Spleen (tissue), 7 donors: ENCODE measurements around the gene OR2T1.

Experiments
- CTCF ChIP-seq, 11 experiments: fragments of 200-600 bp in 7 of 11; fragments of 450-650 bp in 4 of 11; sonication (generic) in 4 of 11; IDR thresholded peaks in 8 of 11; conservative IDR thresholded peaks in 3 of 11; 1 replicate in 7 of 11; 2 replicates in 4 of 11; pipeline versions ENCODE4 v1.4.0 to v1.8.0; 2016 to 2021; ENCODE audit warnings: antibody characterized with exemption in 11 of 11, inconsistent platforms in 4 of 11, mild to moderate bottlenecking in 1 of 11
- POLR2A ChIP-seq, 3 donors: fragments of 450-650 bp; IDR thresholded peaks; one replicate each; pipeline ENCODE4 v1.5.1; 2017; ENCODE audit warnings: antibody characterized with exemption in 3 of 3, mild to moderate bottlenecking in 1 of 3
- donor health status: DM: no; HTN: no; CAD: no; lungs with moderate emphysema.
- donor health status: DM: no; HTN: no; CAD: no.
- donor health status: DM: no; HTN: no; CAD: no.

GRCh38 chr1:248406721-248407692 is 4.2 kb downstream of the OR2T1 start:
- TF ChIP-seq CTCF (IDR thresholded peaks at IDR 0.05 in 8 of 11, conservative IDR thresholded peaks at IDR 0.05 in 3 of 11) (no peak), POLR2A (IDR thresholded peaks at IDR 0.05) (no peak)
